Glutamatergic neuron (in vitro differentiated cells): ENCODE measurements around the gene TMPRSS9. TPM values are rescaled to one million over a fixed set of nuclear protein-coding genes. Genes with fewer than 3 reads are reported as not detected.

ENCODE experiments used
- DNase-seq: peaks from one replicate; pipeline ENCODE4 v3.0.0; 2022
- H3K27ac Mint-ChIP-seq: one replicate; pipeline ENCODE4 v1.8.0; 2020; ENCODE audit warnings: mild to moderate bottlenecking, mixed read lengths, inconsistent platforms; ENCODE audit not compliant: unreplicated experiment
- H3K27me3 Mint-ChIP-seq: one replicate; pipeline ENCODE4 v1.8.0; 2020; ENCODE audit warnings: mild to moderate bottlenecking, moderate library complexity, mixed read lengths, inconsistent platforms; ENCODE audit not compliant: unreplicated experiment
- H3K36me3 Mint-ChIP-seq: one replicate; pipeline ENCODE4 v1.8.0; 2020; ENCODE audit warnings: mild to moderate bottlenecking, mixed read lengths, inconsistent platforms; ENCODE audit not compliant: unreplicated experiment
- H3K4me1 Mint-ChIP-seq: one replicate; pipeline ENCODE4 v1.8.0; 2020; ENCODE audit warnings: mild to moderate bottlenecking, low read depth, mixed read lengths, inconsistent platforms; ENCODE audit not compliant: unreplicated experiment
- H3K4me3 Mint-ChIP-seq: one replicate; pipeline ENCODE4 v1.8.0; 2020; ENCODE audit warnings: mild to moderate bottlenecking, mixed read lengths, inconsistent platforms; ENCODE audit not compliant: unreplicated experiment
- H3K9me3 Mint-ChIP-seq: one replicate; pipeline ENCODE4 v1.8.0; 2020; ENCODE audit warnings: mild to moderate bottlenecking, moderate library complexity, mixed read lengths, inconsistent platforms; ENCODE audit not compliant: unreplicated experiment
- CTCF ChIP-seq: fragments of 200-600 bp; sonication (generic); IDR thresholded peaks from one replicate; pipeline ENCODE4 v1.5.0; 2021; ENCODE audit not compliant: partially characterized antibody, unreplicated experiment
- total RNA-seq: library from RNA; stranded (reverse); fragmentation: NEBNext Ultra II Directional; extraction: Animal tissue kit (Norgen Biotek cat#: 25700); gene quantifications from one replicate; pipeline ENCODE4 v1.2.1, GENCODE V29; 2021; ENCODE audit not compliant: unreplicated experiment

Gene TMPRSS9
- total RNA-seq, 1 donor from 2014 or later: 0.29 TPM

GRCh38 chr19:2360833-2361232 lies 768 bp downstream of the TMPRSS9 start:
- peaks cover 6% of the 10 kb centered on the region for H3K36me3 Mint-ChIP-seq
- H3K9me3 Mint-ChIP-seq: peaks cover 6% of the 10 kb centered on the region
- peaks cover 3% of the 10 kb centered on the region for H3K27me3 Mint-ChIP-seq
- TF ChIP-seq CTCF: no peak
- H3K27ac Mint-ChIP-seq: no peak overlapping the region
- no peak overlapping the region for H3K4me3 Mint-ChIP-seq
- DNase-seq: no peak
- H3K4me1 Mint-ChIP-seq: peaks cover 3% of the 10 kb centered on the region

- TF ChIP-seq CTCF: no peak
- Mint-ChIP-seq H3K4me3 (no peak overlapping the region), H3K27me3 (peaks cover 3% of the 10 kb centered on the region), H3K4me1 (peaks cover 3% of the 10 kb centered on the region), H3K27ac (no peak overlapping the region), H3K36me3 (peaks cover 6% of the 10 kb centered on the region), H3K9me3 (peaks cover 8% of the 10 kb centered on the region)
- no peak for DNase-seq
Observed at GRCh38 chr19:2361246-2362045, 1.4 kb downstream of the TMPRSS9 start.

GRCh38 chr19:2362046-2362969 lies 2.2 kb downstream of the TMPRSS9 start:
- H3K27ac Mint-ChIP-seq: no peak overlapping the region
- H3K4me3 Mint-ChIP-seq: no peak overlapping the region

GRCh38 chr19:2362970-2363300 lies 2.9 kb downstream of the TMPRSS9 start:
- peaks cover 3% of the 10 kb centered on the region for H3K4me1 Mint-ChIP-seq
- H3K27me3 Mint-ChIP-seq: peaks cover 3% of the 10 kb centered on the region
- no peak overlapping the region for H3K27ac Mint-ChIP-seq
- no peak for DNase-seq
- H3K36me3 Mint-ChIP-seq: peaks cover 6% of the 10 kb centered on the region
- peaks cover 8% of the 10 kb centered on the region for H3K9me3 Mint-ChIP-seq
- TF ChIP-seq CTCF: no peak
- H3K4me3 Mint-ChIP-seq: no peak overlapping the region

More at GRCh38 chr19:2362046-2362969, 2.2 kb downstream of the TMPRSS9 start:
- H3K36me3 Mint-ChIP-seq: peaks cover 6% of the 10 kb centered on the region
- no peak for TF ChIP-seq CTCF
- peaks cover 3% of the 10 kb centered on the region for H3K4me1 Mint-ChIP-seq
- H3K27me3 Mint-ChIP-seq: peaks cover 3% of the 10 kb centered on the region
- H3K9me3 Mint-ChIP-seq: peaks cover 8% of the 10 kb centered on the region
- DNase-seq: no peak
